RWPE1 (cell line): Measurements from ENCODE around the gene RAP1GAP2.

ENCODE experiments used
- CTCF ChIA-PET: fragments of 350-600 bp; sonication (Branson Sonifier 250); formaldehyde crosslinking; extraction: SDS; loops from one replicate; lab custom pipeline; 2021; lab: Yijun Ruan, JAX
- POLR2A ChIA-PET: fragments of 400-600 bp; formaldehyde crosslinking; extraction: SDS; loops from one replicate; lab custom pipeline; 2020; ENCODE audit warnings: antibody characterized with exemption; ENCODE audit not compliant: low non-redundant PET; lab: Yijun Ruan, JAX
- DNase-seq: peaks from one replicate; pipeline ENCODE4 v3.0.0; 2012; ENCODE audit warnings: low spot score
- H3K27ac ChIP-seq: fragments of 450-650 bp; 2 replicates; pipeline ENCODE4 v1.5.1; 2017
- TF ChIP-seq, protein P1 (sequence below): fragments of 450-650 bp; conservative IDR thresholded peaks from 2 replicates; pipeline ENCODE4 v1.5.1; 2017; ENCODE audit warnings: low read depth, mild to moderate bottlenecking

RAP1GAP2 gene

DNA sequence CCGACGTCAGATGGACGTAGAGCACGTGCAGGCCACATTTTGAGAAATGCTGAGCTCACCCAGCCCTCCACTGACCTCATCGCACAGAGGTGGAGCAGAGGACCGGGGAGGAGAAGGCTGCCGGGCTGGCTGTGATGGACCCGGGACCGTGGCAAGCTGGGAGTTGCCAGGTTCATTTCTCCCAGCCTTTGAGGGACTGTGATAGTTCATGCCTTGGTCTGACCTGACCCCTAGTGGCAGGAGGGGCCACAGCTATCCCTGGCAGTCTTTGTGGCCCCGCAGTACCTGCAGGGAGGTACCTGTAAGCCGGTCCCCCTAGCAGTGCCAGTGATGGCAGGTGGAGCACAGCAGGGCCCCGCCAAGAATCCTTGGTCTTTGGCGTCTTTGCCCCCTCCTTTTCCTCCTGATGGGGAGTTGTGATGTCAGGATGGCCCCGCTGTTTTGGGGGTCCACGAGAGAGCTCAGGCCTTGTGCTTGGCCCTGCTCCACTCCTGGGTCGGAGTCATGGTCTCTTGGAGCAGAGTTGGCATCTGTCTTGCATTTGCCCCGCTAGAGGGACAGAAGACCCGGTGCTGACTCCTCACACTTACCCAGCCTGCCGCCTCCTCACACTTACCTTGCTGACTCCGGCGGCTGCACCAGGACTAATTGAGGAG, 216.8 kb downstream of the RAP1GAP2 start:
- peak; percentile 55 for DNase-seq
- ChIA-PET CTCF (interaction anchor here (0.6 to 5.6 kb wide), 20 partner anchors 19 to 482 kb away, joined by 3 to 38 read pairs (median 4); no protein-coding TSS in a partner anchor), POLR2A (no interaction called here)
- TF ChIP-seq, protein P1, sequence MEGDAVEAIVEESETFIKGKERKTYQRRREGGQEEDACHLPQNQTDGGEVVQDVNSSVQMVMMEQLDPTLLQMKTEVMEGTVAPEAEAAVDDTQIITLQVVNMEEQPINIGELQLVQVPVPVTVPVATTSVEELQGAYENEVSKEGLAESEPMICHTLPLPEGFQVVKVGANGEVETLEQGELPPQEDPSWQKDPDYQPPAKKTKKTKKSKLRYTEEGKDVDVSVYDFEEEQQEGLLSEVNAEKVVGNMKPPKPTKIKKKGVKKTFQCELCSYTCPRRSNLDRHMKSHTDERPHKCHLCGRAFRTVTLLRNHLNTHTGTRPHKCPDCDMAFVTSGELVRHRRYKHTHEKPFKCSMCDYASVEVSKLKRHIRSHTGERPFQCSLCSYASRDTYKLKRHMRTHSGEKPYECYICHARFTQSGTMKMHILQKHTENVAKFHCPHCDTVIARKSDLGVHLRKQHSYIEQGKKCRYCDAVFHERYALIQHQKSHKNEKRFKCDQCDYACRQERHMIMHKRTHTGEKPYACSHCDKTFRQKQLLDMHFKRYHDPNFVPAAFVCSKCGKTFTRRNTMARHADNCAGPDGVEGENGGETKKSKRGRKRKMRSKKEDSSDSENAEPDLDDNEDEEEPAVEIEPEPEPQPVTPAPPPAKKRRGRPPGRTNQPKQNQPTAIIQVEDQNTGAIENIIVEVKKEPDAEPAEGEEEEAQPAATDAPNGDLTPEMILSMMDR = peak; percentile 73
- H3K27ac ChIP-seq = no peak overlapping the region

DNA sequence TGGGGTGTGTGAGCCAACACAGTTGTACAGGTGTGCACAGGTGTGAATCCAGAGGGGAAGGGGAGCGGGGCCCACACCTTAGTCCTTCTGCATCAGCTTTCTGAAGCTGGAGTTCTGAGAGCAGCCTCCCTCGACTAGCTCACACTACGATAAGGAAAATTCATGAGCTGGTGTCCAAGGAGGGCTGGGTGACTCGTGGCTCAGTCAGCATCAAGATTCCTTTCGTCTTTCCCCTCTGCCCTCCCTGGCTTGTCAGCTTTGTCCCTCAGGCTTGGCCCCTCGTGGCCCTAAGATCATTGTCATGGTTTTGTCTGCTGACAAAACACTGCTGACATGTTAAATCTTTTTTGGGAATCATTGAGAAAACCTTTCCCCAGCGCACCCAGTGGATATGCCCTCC, 219.7 kb downstream of the RAP1GAP2 start:
- ChIA-PET CTCF (interaction anchor here (0.8 to 5.6 kb wide), 2 partner anchors 60 to 166 kb away, joined by 3 to 38 read pairs; no protein-coding TSS in a partner anchor), POLR2A (no interaction called here)
- no peak for DNase-seq
- no peak overlapping the region for H3K27ac ChIP-seq
- TF ChIP-seq, protein P1 = no peak

DNA sequence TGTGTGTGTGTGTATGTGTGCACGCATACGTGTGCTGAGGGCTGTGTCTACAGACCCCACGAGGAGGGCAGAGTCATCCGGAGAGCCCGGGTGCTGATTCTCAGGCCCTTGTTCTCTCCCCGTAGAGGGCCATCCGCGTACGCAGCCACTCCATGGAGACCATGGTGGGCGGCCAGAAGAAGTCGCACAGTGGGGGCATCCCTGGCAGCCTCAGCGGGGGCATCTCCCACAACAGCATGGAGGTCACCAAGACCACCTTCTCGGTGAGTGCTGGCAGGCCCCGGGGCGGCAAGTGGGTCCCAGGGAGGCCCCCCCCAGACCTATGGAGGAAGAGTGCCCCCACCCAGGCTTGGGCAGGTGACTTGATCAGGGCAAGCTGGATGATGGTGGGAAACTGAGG, 221.7 kb downstream of the RAP1GAP2 start:
- no peak overlapping the region for H3K27ac ChIP-seq
- TF ChIP-seq, protein P1 = no peak
- CTCF ChIA-PET = interaction anchor here (0.5 kb wide), 1 partner anchor 523 kb away, joined by 3 read pairs; no protein-coding TSS in a partner anchor
- POLR2A ChIA-PET = no interaction called here
- no peak for DNase-seq

DNA sequence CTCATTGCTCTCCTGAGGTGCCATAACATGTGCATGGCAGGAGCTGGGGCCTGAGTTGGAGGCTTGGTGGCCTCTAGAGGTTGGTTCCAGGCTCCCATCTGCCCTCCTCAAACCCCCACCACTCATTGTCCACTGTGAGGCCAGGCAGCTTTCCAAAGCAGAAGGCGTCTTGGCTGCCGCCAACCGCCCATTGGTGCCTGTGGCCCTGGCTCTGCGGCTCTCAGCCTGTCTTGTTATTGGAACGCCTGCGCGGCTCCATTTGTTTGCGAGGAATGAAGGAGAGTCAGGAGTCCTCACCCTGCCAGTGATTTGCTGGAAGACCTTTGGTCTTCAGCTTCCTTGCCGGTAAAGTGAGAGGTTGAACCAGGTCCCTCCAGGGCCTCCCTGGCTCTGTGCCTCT, 223.5 kb downstream of the RAP1GAP2 start:
- ChIA-PET CTCF (interaction anchor here (0.8 kb wide), 1 partner anchor 16 kb away, joined by 4 read pairs; no protein-coding TSS in a partner anchor), POLR2A (interaction anchor here (0.6 kb wide), 1 partner anchor 215 kb away, joined by 8 read pairs; no protein-coding TSS in a partner anchor)
- TF ChIP-seq, protein P1 = no peak
- DNase-seq = no peak
- H3K27ac ChIP-seq = no peak overlapping the region

DNA sequence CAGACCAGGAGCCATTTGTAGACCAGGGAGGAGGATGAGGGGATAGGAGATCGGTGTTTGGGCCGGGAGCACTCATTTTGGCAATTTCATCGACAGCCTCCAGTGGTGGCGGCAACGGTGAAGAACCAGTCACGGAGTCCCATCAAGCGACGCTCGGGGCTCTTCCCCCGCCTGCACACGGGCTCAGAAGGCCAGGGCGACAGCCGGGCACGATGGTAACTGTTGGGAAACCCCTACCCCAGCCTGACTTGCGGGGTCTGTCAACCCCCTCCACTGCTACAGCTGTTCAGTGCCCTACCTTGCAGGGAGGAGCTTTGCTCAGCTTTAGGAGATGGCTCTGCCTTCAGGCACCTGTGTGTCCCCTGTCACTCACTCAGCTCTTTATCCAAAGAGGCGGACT, 224.1 kb downstream of the RAP1GAP2 start:
- TF ChIP-seq, protein P1 = no peak
- CTCF ChIA-PET = no interaction called here
- POLR2A ChIA-PET = no interaction called here
- H3K27ac ChIP-seq = no peak overlapping the region
- DNase-seq = no peak

DNA sequence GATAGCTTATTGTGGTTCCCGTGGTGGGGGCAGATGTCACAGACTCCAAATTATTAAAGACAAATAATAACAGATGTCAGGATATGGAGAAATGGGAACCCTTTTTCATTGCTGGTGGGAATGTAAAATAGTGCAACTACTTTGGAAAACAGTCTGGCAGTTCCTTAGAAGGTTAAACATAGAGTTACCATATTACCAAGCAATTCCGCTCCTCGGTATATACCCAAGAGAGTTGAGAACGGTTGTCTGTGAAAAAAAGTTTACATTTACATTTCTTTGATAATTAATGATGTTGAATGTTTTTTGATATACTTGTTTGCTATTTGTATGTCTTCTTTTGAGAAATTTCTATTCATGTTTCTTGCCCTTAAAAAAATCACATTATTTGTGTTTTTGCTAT, 226.0 kb downstream of the RAP1GAP2 start:
- ChIA-PET POLR2A (no interaction called here), CTCF (interaction anchor here (0.9 kb wide), 1 partner anchor 174 kb away, joined by 3 read pairs; no protein-coding TSS in a partner anchor)
- TF ChIP-seq, protein P1 = no peak
- DNase-seq = no peak
- no peak overlapping the region for H3K27ac ChIP-seq
